Stomach (tissue), 19 donors: ENCODE data around the gene ACAP3. TPM values are rescaled to one million over a fixed set of nuclear protein-coding genes. Genes with fewer than 3 reads are reported as not detected.

ENCODE experiments used
- DNase-seq, 2 donors: peaks; one replicate each; pipeline versions ENCODE4 v3.0.0 to v3.0.0-alpha.2; 2013 to 2019
- H3K27ac ChIP-seq, 5 donors: fragments of 200-600 bp in 4 of 5; sonication (generic) in 4 of 5; one replicate each; pipeline ENCODE4 v1.5.1; 2013 to 2019; ENCODE audit warnings: mild to moderate bottlenecking in 1 of 5, moderate library complexity in 1 of 5
- H3K27me3 ChIP-seq, 3 donors: fragments of 200-600 bp; sonication (generic); one replicate each; pipeline ENCODE4 v1.5.1; 2017 to 2019; ENCODE audit warnings: mixed run types in 1 of 3
- H3K36me3 ChIP-seq, 4 donors: fragments of 200-600 bp; sonication (generic); 1 replicate in 3 of 4; 2 replicates in 1 of 4; pipeline ENCODE4 v1.5.1; 2016 to 2019
- H3K4me1 ChIP-seq, 4 donors: fragments of 200-600 bp; sonication (generic); one replicate each; pipeline ENCODE4 v1.5.1; 2016 to 2019
- H3K4me3 ChIP-seq, 4 donors: fragments of 200-600 bp; sonication (generic) in 3 of 4; one replicate each; pipeline ENCODE4 v1.5.1; 2016 to 2019; ENCODE audit warnings: mild to moderate bottlenecking in 1 of 4
- H3K9me3 ChIP-seq, 4 donors: fragments of 200-600 bp; sonication (generic); one replicate each; pipeline ENCODE4 v1.5.1; 2016 to 2019
- EP300 ChIP-seq: sonication (generic); formaldehyde crosslinking; IDR thresholded peaks from one replicate; pipeline ENCODE4 v1.6.1; 2017; ENCODE audit warnings: antibody characterized with exemption
- POLR2A ChIP-seq, 4 donors: fragments of 450-650 bp; IDR thresholded peaks; one replicate each; pipeline ENCODE4 v1.6.1; 2016; ENCODE audit warnings: antibody characterized with exemption in 4 of 4, control low read depth in 2 of 4, mild to moderate bottlenecking in 1 of 4, moderate library complexity in 1 of 4
- POLR2AphosphoS5 ChIP-seq, 3 donors: sonication (generic); formaldehyde crosslinking; IDR thresholded peaks; one replicate each; pipeline ENCODE4 v1.6.1; 2016; ENCODE audit warnings: antibody characterized with exemption in 3 of 3
- WGBS, 5 donors: extraction: QIAGEN DNeasy Blood & Tissue Kit in 3 of 5; methylation state at CpG; one replicate each; pipeline versions ENCODE4 v1.1.5 to v1.1.7; 2013 to 2018; 5-methylcytosine and 5-hydroxymethylcytosine counted together
- intact Hi-C: fragments of 100-400 bp; cut with DNase I; formaldehyde crosslinking; loops from one replicate; pipeline ENCODE4 v1.15.1; 2023; ENCODE audit warnings: low total_unique reads
- long read RNA-seq, 10 donors: transcript quantifications; one replicate each; lab custom pipeline, GENCODE V29; 2026
- polyA plus RNA-seq, 3 donors: library from polyadenylated mRNA; stranded (reverse); fragments of 200-250 nt; gene quantifications; one replicate each; pipeline ENCODE4 v1.2.3, GENCODE V29; 2013
- total RNA-seq, 5 donors: library from RNA; depleted of rRNA; stranded (reverse); fragments of >200 nt; gene quantifications; one replicate each; pipeline versions ENCODE4 v1.1.0 to v1.2.3, GENCODE V29; 2014 to 2016
- TF ChIP-seq, protein P1 (sequence below), 7 experiments: fragments of 450-650 bp in 4 of 7; fragments of 200-600 bp in 3 of 7; sonication (generic) in 3 of 7; IDR thresholded peaks; one replicate each; pipeline ENCODE4 v1.5.1; 2016 to 2019; ENCODE audit warnings: antibody characterized with exemption in 7 of 7, control low read depth in 2 of 7, mild to moderate bottlenecking in 1 of 7
- donor health status: healthy with polysubstance abuse.
- donor health status: Bipolar disorder and iron deficiency.
- donor health status: healthy.

Gene ACAP3, protein sequence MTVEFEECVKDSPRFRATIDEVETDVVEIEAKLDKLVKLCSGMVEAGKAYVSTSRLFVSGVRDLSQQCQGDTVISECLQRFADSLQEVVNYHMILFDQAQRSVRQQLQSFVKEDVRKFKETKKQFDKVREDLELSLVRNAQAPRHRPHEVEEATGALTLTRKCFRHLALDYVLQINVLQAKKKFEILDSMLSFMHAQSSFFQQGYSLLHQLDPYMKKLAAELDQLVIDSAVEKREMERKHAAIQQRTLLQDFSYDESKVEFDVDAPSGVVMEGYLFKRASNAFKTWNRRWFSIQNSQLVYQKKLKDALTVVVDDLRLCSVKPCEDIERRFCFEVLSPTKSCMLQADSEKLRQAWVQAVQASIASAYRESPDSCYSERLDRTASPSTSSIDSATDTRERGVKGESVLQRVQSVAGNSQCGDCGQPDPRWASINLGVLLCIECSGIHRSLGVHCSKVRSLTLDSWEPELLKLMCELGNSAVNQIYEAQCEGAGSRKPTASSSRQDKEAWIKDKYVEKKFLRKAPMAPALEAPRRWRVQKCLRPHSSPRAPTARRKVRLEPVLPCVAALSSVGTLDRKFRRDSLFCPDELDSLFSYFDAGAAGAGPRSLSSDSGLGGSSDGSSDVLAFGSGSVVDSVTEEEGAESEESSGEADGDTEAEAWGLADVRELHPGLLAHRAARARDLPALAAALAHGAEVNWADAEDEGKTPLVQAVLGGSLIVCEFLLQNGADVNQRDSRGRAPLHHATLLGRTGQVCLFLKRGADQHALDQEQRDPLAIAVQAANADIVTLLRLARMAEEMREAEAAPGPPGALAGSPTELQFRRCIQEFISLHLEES
- total RNA-seq (100 to 1,000 TPM in 1 of 5 donors, 10 to 100 TPM in 4; 31.9 to 374 (median 77.0) TPM), polyA plus RNA-seq (10 to 100 TPM; 17.9 to 46.1 (median 43.0) TPM)
- long read RNA-seq, donor 1, partial matches to known transcripts = 0 of 1 reads
- long read RNA-seq, donor 1, other reads (novel, unspliced or antisense) = 0 of 1 reads
- long read RNA-seq, donor 2 = 0 reads
- long read RNA-seq, donor 3 = 0 reads
- long read RNA-seq, donor 4 = 0 reads
- long read RNA-seq, donor 5, partial matches to known transcripts = 0 of 3 reads
- long read RNA-seq, donor 5, other reads (novel, unspliced or antisense) = 0 of 3 reads
- long read RNA-seq, donor 6 = 0 reads
- long read RNA-seq, donor 7, partial matches to known transcripts = 0 of 1 reads
- long read RNA-seq, donor 7, other reads (novel, unspliced or antisense) = 0 of 1 reads
- long read RNA-seq, donor 8, partial matches to known transcripts = 0 of 1 reads
- long read RNA-seq, donor 8, other reads (novel, unspliced or antisense) = 0 of 1 reads
- long read RNA-seq, donor 9, partial matches to known transcripts = 0 of 1 reads
- long read RNA-seq, donor 9, other reads (novel, unspliced or antisense) = 0 of 1 reads
- long read RNA-seq, donor 10, partial matches to known transcripts = 0 of 1 reads
- long read RNA-seq, donor 10, other reads (novel, unspliced or antisense) = 0 of 1 reads

DNA sequence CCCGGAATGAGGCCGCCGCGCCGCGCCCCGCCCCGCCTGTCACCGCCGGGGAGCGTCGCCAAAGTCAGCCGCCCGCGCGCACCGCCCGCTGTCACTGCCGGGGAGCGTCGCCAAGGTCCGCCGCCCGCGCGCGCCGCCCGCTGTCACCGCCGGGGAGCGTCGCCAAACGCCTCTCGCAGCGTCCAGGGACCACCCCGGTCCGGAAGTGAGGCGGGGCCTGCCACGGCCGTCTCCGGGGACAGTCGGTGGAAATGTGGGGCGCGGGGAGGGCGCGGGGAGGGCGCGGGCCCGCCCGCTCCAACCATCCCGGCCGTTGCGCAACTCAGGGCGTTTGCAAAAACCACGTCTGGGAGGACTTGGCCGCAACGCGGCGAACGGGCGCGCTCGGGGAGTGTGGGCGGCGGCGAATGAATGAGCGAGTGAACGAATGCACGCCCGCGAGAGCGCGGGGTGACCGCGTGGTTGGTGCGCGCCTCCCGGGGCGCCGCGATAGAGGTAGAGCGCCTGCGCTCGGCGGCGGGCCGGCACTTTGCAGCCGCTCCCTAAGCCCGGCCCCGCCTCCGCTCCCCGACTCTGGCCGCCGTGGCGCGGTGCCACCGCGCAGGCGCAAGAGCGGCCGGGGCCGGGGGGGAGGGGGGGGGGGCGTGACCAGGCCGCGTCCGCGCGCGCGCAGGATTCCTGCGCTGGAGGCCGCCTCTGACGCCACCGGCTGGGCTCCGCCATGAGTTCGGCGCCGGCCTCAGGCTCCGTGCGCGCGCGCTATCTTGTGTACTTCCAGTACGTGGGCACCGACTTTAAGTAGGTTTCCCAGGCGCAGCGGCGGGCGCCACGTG, at the start of gene ACAP3, which contains the start of gene PUSL1:
Gene ACAP3 (minus strand): TSS at position 8 of the 833 bp plus-strand sequence. CDS start 115 bp downstream, outside the sequence.
Gene PUSL1 (plus strand): TSS at position 675 of the 833 bp plus-strand sequence. CDS start 47 bp downstream, at position 722.
- Histone ChIP-seq H3K9me3 (no peaks in the 10 kb centered on the region), H3K27ac (peak within 1 kb of the TSS; percentile 93 to 99 (median 96)), H3K36me3 (peaks cover 13 to 33% (median 32%) of the 10 kb centered on the region in 4 donors), H3K4me3 (peak within 1 kb of the TSS; percentile 88 to 91 (median 90)), H3K27me3 (no peaks in the 10 kb centered on the region), H3K4me1 (peaks cover 44 to 66% (median 61%) of the 10 kb centered on the region in 4 donors)
- 0 to 1% (median 1%) methylated on average over 24 to 125 of the region's 131 CpGs; no CpG with 5 or more reads in 1 of the 5 donors for WGBS, 5 donors
- TF ChIP-seq POLR2A (IDR thresholded peaks at IDR 0.05) (no peak), EP300 (no peak), POLR2AphosphoS5 (IDR thresholded peaks at IDR 0.05) (peak; percentile 34 to 60 (median 49))
- TF ChIP-seq, protein P1, sequence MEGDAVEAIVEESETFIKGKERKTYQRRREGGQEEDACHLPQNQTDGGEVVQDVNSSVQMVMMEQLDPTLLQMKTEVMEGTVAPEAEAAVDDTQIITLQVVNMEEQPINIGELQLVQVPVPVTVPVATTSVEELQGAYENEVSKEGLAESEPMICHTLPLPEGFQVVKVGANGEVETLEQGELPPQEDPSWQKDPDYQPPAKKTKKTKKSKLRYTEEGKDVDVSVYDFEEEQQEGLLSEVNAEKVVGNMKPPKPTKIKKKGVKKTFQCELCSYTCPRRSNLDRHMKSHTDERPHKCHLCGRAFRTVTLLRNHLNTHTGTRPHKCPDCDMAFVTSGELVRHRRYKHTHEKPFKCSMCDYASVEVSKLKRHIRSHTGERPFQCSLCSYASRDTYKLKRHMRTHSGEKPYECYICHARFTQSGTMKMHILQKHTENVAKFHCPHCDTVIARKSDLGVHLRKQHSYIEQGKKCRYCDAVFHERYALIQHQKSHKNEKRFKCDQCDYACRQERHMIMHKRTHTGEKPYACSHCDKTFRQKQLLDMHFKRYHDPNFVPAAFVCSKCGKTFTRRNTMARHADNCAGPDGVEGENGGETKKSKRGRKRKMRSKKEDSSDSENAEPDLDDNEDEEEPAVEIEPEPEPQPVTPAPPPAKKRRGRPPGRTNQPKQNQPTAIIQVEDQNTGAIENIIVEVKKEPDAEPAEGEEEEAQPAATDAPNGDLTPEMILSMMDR (IDR thresholded peaks at IDR 0.05) = peak in 3 of 7 experiments; percentile 8 to 10 (median 9)
- DNase-seq = peak; percentile 89 to 97
- intact Hi-C loops = no loop called here

DNA sequence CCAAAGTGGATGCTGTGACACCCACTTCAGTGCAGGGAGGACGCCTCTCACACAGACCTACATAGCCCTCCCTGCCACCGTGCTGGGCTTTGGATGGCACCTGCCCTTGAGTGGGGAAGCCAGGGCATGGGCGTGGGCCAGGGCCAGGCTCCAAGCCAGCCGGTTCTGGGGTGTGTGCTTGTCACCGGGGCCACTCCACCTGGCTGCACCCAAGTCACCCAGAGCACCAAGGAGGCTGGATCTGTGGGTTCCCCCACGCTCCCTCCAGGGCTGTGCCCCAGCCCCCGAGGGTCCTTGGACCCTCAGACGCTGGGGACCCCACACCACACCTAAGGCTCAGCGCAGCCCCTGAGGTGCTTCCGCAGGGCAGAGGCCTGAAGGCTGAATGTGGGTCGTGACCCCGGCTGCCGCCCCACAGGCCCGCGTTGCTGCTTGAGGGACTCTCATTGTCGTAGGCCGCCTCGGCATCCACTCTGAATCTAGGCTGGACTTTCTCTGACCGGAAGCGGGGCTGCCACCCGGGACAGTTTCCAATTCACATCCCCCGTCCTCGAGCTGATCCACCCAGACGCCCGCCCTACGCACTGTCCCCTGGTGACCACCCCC, 49.2 kb upstream of the ACAP3 start:
- Histone ChIP-seq H3K36me3 (peaks cover 0 to 23% (median 8%) of the 10 kb centered on the region in 4 donors), H3K4me1 (peaks cover 63 to 98% (median 88%) of the 10 kb centered on the region in 4 donors), H3K27ac (peak overlapping the region; percentile 1 to 89 (median 85)), H3K4me3 (peak overlapping the region; percentile 46 to 52 (median 50)), H3K27me3 (peaks cover 0 to 87% (median 50%) of the 10 kb centered on the region in 3 donors), H3K9me3 (no peaks in the 10 kb centered on the region)
- TF ChIP-seq POLR2AphosphoS5 (IDR thresholded peaks at IDR 0.05) (peak in 1 of 3 donors; percentile 9), POLR2A (IDR thresholded peaks at IDR 0.05) (no peak)
- intact Hi-C loops = no loop called here
- WGBS, 5 donors = 40 to 49% (median 45%) methylated on average over 16 to 26 of the region's 26 CpGs
- peak; percentile 42 to 73 for DNase-seq

DNA sequence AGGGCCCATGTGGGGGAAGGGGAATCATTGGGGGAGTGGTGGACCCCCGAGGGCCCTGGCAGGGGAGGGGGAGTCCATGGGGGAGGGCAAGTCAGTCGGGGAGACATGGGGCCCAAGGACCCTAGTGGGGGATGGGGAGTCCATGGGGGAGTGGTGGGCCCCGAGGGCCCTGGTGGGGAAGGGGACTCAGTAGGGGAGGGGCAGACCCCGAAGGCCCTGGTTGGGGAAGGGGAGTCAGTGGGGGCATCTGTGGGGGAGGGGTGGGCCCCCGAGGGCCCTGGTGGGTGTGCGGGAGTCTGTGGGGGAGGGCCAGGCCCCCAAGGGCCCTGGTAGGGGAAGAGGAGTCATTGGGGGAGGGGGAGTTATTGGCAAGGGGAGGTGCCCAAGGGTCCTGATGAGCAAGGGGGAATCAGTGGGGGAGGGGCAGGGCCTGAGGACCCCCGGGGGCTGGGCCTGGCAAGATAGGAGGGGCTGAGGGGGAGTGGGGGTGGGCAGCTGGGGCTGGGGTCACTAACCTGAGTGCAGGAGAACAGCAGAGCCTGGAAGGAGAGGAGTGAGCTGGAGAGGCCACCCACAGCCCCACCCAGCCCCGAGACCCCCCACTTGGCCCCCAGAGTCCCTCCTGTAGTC, 48.6 kb upstream of the ACAP3 start:
- H3K27me3 ChIP-seq = peaks cover 0 to 92% (median 50%) of the 10 kb centered on the region in 3 donors
- peak overlapping the region; percentile 46 to 52 (median 50) for H3K4me3 ChIP-seq
- no peaks in the 10 kb centered on the region for H3K9me3 ChIP-seq
- H3K4me1 ChIP-seq = peaks cover 68 to 99% (median 89%) of the 10 kb centered on the region in 4 donors
- peaks cover 0 to 23% (median 8%) of the 10 kb centered on the region in 4 donors for H3K36me3 ChIP-seq
- TF ChIP-seq, protein P1 (IDR thresholded peaks at IDR 0.05) = no peak
- 37 to 52% (median 43%) methylated on average over 6 to 8 of the region's 8 CpGs for WGBS, 5 donors
- peak overlapping the region; percentile 1 to 89 (median 85) for H3K27ac ChIP-seq
- intact Hi-C loops = no loop called here
- DNase-seq = no peak
